SIG-M5 treated with dmso at 0.1 percent for 504 hours (cell line): ENCODE results near the gene IL1B.

Experiments used
- DNase-seq: peaks from one replicate; lab custom pipeline; 2025; ENCODE audit not compliant: unreplicated experiment; lab: John Stamatoyannopoulos, UW

Gene IL1B

DNA sequence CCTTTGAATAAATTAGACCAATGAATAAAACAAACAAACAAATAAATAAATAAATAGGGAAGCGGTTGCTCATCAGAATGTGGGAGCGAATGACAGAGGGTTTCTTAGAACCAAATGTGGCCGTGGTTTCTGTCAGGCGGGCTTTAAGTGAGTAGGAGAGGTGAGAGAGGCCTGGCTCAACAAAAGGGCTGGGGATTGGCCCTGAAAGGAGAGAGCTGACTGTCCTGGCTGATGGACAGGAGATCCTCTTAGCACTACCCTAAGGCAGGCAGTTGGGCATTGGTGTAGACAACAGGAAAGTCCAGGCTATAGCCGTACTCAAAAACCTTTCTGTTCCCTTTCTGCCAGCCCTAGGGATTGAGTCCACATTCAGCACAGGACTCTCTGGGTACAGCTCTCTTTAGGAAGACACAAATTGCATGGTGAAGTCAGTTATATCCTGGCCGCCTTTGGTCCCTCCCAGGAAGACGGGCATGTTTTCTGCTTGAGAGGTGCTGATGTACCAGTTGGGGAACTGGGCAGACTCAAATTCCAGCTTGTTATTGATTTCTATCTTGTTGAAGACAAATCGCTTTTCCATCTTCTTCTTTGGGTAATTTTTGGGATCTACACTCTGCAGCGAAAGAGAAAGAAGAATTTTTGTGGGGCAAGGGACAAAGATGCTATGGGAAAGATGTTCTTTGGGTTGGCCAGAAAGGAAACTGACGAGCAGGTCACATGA lies 6.5 kb downstream of the IL1B start:
- no peak for DNase-seq

DNA sequence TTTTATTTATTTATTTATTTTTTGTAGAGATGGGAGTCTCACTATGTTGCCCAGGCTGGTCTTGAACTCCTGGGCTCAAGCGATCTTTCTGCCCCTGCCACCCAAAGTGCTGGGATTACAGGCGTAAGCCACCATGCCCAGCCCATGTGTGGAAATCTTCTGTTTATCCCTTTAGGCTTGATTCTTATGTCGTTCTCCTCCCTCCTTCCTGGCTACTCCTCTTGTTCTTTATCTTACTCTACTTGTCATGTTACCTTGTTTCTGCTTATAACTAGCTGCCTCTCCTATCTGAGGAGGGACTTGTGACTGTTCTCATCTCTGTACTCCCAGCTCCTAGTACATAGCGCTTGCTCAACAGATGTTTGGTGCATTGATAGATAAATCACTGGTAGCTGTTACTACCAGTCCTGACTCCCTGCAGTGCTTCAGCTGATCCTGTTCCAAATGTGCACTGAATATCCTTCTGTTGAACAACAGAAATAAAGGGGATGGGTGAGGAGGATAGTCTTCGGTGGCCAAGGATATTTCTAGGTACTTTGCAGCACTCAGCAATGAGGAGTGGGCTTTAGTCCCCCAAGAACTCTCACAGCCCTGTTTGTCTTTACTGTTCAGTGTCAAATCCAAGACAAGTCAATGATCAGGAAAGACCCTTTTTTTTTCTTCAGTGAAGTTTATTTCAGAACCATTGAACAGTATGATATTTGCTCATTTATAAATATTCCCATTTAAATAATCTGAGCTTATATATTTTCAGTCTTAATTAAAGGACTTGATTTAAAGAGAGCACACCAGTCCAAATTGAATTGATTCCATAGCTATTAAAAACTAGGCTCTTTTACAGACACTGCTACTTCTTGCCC lies 7.2 kb downstream of the IL1B start:
- no peak for DNase-seq

DNA sequence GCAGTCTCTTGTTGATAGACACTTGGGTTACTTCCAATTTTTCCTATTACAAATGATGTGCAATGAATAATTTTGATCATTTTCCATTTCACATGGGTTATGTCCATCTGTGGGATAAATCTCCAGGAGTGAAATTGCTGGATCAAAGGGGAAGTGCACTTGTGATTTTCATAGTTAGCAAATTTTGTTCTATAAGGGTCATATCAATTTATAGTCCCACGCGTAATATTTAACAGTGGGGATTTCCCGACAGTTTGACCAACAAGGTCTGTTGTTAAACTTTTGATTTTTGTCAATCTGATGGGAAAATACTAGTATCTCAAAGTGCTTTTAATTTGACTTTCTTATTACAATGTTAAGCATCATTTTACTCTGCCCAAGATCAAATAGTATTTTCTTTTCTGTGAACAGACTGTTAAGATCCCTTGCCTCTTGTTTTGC lies 8.3 kb downstream of the IL1B start:
- no peak for DNase-seq

DNA sequence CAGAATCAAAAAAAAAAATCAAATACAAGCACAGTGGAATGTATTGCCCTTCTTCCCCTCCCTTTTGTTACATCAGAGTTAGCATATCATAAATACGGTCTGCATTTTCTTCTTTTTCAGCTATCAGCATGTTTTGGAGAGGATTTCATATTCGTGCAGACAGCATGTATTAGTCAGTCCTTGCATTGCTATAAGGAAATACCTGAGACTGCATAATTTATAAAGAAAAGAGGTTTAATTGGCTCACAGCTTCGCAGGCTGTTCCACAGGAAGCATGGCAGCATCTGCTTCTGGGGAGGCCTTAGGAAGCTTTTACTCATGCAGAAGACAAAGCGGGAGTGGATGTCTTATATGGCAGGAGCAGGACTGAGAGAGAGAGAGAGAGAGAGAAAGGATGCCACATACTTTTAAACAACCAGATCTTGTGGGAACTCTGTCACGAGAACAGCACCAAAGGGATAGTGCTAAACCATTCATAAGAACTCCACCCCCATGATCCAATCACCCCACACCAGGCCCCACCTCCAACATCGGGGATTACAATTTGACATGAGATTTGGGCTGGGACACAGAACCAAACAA lies 8.9 kb downstream of the IL1B start:
- no peak for DNase-seq

DNA sequence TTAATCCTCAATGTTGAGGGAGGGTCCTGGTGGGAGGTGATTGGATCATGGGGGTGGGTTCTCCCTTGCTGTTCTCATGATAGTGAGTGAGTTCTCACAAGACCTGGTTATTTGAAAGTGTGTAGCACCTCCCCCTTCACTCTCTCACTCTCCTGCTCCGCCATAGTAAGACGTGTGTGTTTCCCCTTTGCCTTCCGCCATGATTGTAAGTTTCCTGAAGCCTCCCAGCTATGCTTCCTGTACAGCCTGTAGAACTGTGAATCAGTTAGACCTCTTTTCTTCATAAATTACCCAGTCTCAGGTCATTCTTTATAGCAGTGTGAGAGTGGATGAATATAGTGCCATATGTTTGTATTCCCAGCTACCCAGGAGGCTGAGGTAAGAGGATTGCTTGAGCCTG lies 9.6 kb downstream of the IL1B start:
- no peak for DNase-seq

DNA sequence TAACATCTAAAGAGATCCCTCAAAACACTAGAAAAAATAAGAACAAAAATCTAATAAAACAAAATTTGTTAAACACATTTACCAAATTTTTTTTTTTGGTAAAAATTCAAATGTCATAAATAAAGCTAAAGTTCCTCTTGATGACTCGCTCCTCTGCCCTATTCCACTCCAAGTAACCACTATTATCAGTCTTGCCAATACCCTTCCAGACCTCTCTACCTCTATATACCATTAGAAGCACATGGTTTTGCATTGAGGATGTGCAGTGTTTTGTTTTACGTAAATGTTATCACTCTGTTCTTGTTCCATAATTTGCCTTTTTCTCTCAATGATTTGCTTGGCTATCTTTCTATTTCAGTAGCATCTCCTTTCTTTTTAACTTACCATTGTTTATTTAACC lies 10.9 kb downstream of the IL1B start:
- no peak for DNase-seq

DNA sequence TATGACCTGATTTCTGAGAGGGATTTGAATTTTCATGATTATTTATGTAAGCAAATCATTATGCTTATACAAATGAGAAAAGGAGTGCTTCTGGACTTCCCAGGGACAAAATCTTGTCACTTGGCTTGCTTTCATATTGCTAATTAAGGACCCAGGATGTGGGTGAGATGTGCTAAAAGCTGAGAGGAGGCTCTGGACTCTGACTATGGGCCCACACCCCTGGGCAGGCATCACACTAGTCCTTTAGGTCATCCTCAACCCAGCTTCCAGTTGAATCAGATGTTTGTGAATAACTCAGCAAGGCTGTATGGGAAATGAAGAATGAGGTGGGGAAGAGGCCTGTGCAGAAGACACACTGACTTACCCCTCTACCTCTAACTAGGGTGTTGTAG lies 11.9 kb downstream of the IL1B start:
- DNase-seq, result no peak

DNA sequence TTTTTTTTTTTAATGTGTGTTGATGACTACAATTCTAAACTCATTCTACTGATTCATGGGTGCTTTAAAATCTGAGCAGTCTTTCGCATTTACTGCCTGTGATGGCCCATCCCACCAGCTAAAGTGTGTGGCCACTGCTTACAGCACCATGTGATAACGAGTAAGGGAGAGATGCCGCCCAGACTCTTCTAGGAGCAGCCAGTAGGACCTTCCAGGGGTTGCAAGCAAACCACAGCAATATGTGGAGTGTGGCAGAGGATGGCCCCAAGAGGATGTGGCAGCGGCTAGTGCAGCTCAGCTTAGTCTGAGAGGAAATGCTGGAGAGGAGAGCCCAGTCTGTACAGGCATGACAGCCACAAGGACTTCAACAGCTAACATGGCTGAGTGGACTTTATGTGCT lies 14.9 kb downstream of the IL1B start:
- DNase-seq, result no peak

DNA sequence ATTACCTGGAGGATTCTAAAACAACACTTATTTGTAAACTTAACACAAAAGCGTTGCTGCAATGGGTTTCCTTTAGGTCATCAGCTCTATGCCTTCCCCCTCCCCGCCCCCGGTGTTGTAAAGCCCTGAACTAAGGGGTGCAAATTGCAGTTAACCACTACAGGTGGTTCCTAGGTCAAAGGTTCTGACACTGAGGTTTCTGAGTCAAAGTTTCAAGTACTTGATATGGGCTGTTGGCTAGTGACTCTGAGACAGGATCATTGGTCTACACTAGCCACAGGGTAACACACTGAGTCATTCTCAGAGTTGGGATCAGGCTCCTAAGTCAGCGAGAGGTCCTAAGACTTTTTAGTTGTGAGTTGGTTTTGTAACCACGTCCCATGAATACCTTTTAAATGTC lies 15.4 kb downstream of the IL1B start:
- no peak for DNase-seq

DNA sequence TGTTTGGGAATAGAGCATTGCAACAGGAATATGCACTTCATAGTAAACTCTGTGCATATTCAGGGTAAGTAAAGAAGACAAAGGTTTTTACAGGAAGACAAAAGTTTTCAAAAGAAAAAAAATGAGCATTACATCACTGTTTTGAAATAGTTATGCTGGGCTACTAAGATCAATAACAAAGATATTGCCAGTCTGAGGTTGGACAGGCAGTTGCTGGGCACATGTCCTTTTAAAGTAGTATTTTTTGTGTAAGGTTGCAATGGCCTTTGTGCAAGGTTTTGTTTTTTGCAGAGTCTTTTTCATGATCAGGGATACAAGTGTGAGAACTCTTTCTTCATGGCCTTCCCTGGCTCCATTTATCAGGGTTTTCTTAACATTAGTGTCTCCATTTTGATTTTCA lies 16.2 kb downstream of the IL1B start:
- no peak for DNase-seq

DNA sequence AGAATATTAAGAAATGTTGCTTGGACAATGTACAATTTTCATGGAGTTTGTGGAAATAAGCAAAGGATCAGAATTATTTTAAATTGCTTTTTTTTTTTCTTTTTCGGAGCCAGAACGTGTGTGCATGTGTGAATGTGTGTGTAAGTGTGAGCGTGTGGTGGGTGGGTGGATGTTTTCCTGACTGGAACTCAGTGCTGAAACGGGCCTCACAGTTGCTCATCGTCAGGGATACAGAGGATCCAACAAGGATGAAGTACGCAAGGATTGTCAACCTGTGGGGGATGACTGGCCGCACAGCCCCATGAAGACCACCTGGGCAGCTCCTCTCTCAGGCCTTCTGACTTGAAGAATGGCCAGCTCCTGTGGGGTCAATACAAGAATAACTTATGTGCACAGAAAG lies 17.5 kb downstream of the IL1B start:
- no peak for DNase-seq

DNA sequence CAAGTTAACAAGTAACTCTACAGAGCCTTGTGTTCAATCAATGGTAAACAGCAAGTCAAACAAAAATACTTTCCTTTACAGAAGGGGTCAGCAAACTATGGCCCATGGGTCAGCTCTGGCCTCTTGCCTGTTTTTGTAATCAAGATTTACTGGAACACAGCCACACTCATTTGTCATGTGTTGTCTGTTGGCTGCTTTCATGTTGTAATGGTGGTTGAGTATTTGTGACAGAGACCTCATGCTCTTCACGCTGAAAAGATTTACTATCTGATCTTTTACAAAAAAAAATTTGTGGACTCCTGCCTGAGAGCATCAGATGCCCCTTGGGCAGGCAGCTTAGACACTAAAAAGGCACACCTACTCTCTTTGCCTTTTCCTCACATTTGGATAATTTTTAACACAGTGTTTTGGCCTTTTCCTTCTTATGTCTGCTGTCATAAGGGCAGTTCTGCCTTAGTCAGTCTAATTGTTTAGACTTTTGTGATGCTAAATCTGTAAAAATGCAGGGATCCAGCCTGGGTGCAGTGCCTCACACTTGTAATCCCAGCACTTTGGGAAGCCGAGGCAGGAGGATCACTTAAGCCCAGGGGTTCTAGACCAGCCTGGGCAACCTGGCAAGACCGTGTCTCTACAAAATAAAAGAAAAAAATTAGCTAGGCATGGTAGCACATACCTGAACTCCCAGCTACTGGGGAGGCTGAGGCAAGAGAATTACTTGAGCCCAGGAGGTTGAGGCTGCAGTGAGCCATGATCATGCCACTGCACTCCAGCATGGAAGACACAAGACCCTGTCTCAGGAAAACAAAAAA lies 18.3 kb downstream of the IL1B start:
- no peak for DNase-seq

DNA sequence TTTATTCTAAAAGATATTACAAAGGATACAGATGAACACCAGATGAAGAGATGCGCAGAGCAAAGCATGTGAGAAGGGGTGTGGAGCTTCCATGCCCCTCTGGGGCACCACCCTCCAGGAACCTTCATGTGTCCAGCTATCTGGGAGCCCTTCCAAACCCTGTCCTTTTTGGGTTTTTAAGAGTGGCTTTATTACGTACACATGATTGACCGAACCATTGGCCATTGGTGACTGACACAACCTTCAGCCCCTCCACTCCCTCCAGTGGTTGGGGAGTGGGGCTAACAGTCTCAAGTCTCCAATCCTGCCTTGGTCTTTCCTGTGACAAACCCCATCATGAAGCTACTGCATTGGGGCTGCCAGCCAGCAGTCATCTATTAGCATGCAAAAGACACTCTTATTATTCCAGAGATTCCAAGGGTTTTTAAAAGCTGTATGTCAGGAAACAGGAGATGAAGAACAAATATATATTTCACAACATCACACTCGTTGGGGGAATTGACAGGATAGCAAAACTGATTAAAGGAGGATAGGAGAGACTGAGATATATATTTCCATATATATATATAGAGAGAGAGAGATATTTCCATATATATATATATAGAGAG lies 19.4 kb downstream of the IL1B start:
- DNase-seq, result no peak

DNA sequence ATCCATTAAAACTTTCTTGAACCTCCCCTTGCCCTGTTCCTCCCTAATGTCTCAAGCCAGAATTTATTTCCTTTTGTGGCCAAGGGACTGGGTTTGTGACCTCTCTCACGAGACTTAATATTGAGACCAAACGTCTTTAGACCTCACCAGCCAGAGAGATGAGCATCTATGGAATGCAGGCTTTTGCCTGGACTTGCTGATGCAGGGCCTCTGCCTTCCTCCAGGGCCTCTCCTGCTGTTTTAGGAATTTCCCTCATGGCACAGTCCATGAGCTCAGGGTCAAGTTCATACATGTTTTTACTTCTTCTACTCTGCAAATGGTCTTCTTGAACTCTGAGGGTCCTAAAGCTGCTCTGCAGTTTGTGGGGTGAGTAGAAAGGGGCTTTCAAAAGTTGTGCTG lies 22.3 kb downstream of the IL1B start:
- DNase-seq, result no peak

DNA sequence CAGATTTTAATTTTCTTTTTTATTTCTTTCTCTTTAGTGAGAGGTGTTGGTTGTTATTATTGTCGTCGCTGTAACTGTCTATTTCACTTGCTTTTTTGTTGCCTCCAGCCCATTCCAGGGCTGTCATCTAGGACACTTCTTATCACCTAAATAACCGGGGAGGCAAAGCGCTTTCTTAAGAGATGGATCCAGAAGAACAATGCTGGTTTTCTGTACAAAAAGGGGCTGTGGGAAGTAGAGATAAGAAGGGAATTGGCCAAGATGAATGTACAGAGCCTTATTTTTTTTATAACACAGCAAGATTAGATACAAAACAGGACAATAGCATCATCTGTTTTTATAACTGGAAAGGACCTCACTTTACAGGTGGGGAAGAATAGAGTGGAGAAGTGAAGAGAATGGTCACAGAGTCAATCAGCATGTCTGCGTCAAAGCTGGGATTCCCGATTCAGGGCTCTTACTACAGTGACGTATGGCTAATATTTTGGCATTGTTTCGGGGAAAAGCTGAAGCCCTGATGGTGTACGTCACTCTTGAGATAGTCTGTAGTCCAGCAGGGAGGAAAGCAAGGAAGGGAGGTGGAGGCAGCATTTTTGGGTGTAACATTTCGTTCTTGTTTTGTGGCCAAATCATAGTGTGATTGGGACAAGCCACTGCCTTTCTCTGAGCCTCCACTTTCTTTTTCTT lies 23.2 kb downstream of the IL1B start:
- DNase-seq, result no peak

DNA sequence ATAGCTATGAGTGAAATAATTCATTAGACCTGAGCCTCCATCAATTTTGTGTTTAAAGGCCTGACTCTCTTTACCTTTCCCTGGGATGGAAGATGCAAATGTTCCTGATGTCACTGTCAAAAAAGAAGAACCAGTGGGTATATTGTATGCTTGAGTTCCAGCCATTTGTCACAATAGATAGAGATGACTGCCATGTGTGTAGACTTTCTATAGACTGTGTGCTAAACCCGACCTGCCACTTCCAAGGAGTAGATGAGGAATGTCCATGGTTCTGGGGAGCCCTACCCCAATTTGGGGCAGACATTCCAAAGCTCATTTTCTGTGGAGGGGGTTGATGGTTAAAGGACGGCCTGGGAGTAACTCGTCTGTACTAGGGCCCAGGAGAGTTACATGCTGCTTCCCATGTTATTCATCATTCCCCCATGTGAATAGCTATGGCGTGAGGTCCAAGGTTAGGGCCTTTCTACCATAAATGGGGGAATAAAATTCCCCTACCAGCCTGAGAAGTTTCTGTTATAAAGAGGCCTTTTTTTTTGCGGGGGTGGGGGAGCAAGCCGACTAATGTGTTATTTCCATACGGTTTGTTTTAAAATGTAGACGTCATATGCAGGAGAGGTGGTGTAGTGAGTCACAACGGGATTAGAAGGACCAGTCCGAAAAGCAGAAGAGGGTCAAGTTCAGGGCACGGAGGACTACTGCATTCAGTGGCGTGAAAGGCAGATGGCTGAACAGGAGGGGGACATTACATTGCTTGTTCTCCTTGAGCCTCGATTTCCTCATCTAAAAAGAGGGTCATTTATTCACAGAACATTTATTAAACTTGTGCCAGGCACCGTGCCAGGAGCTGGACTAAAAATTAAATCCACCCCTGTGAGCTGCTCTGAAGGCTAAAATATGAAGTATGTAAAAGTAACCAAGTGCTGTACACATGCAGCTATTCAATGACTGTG lies 24.0 kb downstream of the IL1B start:
- no peak for DNase-seq

DNA sequence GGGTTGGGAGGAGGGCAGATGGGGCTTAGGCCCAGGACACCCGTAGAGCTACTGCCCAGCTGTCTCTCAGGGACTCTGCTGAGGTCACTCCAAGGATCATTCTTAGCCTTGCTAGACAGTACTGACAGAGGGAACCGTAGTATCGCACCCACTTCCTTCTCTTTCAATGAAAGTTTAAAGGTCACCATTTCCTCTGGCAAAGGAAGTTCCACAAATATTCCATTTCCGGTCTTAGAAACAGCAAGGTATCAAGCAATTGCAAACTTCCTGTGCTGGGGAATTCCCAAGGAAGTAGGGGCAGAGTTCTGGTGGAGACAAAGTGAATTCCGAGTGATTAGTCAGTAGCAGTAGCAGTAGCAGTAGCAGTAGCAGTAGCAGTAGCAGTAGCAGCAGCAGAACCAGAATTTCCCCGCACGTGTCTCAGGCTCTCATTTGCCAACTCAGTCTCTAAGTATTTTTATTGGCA lies 24.7 kb downstream of the IL1B start:
- no peak for DNase-seq

DNA sequence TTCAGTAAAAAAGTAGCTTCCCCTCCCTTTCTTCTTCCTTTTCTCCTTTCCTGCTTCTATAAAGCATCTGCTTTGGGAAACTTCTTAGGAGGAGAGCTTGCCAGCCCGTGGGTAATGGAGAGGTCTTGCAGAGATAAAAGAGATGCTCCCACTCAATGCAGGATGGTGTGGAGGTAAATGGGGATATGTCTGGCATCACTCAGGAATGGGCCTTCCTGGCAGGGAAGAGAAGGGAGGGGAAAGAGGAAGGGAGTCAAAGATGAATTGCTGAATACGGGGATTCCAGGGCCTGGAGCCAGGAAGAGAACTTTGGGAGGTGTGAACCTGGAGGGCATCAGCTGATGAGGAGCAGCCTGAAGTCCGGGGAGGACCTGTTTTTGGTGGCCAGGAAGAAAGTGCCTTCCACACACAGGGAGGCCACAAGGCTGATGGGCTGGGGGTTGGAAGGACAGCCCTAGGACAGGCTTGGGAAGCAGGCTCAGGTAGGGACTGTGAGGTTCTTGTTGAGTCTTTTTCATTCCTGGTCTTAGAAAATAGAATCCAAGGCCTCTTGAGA lies 25.2 kb downstream of the IL1B start:
- no peak for DNase-seq

DNA sequence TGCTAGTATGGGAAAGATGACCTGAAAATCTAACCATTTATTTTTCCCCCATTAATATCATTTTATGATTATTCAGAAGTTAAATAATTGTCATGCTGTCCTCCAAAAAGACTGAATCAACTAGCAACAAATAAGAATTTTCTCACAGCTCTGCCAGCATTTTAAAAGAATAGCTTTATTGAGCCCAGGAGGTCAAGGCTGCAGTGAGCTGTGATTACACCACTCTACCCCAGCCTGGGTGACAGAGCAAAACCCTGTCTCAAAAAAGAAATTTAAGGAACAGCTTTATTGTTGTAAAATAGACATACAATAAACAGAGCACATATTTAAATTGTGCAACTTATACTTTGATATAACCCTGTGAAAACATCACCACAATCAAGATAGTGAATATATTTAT lies 27.5 kb downstream of the IL1B start:
- no peak for DNase-seq
